Ishikawa (cell line): ENCODE results near the gene ZNF688.

Experiments used
- CEBPB ChIP-seq: IDR thresholded peaks from 2 replicates; pipeline ENCODE4 v1.6.1; 2012
- CREB1 ChIP-seq: IDR thresholded peaks from 2 replicates; pipeline ENCODE4 v1.6.1; 2012; ENCODE audit warnings: low read depth
- EP300 ChIP-seq: IDR thresholded peaks from 2 replicates; pipeline ENCODE4 v1.6.1; 2012; ENCODE audit warnings: borderline replicate concordance
- FOXM1 ChIP-seq: IDR thresholded peaks from 2 replicates; pipeline ENCODE4 v1.6.1; 2012; ENCODE audit warnings: low read depth, borderline replicate concordance
- MAX ChIP-seq: IDR thresholded peaks from 2 replicates; pipeline ENCODE4 v1.6.1; 2012
- NFIC ChIP-seq: IDR thresholded peaks from 2 replicates; pipeline ENCODE4 v1.6.1; 2012
- RAD21 ChIP-seq: IDR thresholded peaks from 2 replicates; pipeline ENCODE4 v1.6.1; 2012; ENCODE audit warnings: low read depth
- REST ChIP-seq: IDR thresholded peaks from 2 replicates; pipeline ENCODE4 v1.6.1; 2012; ENCODE audit warnings: low read depth, mild to moderate bottlenecking
- TAF1 ChIP-seq: IDR thresholded peaks from 2 replicates; pipeline ENCODE4 v1.6.1; 2012; ENCODE audit warnings: low read depth, mild to moderate bottlenecking
- TEAD4 ChIP-seq: IDR thresholded peaks from 2 replicates; pipeline ENCODE4 v1.6.1; 2012
- USF1 ChIP-seq: IDR thresholded peaks from 2 replicates; pipeline ENCODE4 v1.6.1; 2012
- YY1 ChIP-seq: IDR thresholded peaks from 2 replicates; pipeline ENCODE4 v1.6.1; 2012; ENCODE audit warnings: low read depth
- ZBTB7A ChIP-seq: IDR thresholded peaks from 2 replicates; pipeline ENCODE4 v1.6.1; 2012; ENCODE audit warnings: low read depth

- TF ChIP-seq RAD21 (0 out of 2 replicates have a peak, but pooled peaks have one; percentile 14), TEAD4 (no peak), EP300 (no peak), NFIC (no peak), CREB1 (no peak), USF1 (no peak), REST (no peak), YY1 (no peak), CEBPB (no peak), MAX (no peak), ZBTB7A (no peak), FOXM1 (no peak), TAF1 (no peak)
Observed at GRCh38 chr16:30535777-30536190, 35.7 kb downstream of the ZNF688 start.
